CD14-positive monocyte (primary cell): ENCODE measurements around the gene QDPR. TPM values are rescaled to one million over a fixed set of nuclear protein-coding genes. Genes with fewer than 3 reads are reported as not detected.
A peak's percentile ranks its signal among the peaks of the same experiment; 100 is the strongest.

Experiments used
- DNase-seq, 3 donors: peaks; one replicate each; pipeline ENCODE4 v3.0.0-alpha.2; 2011 to 2022
- H2AFZ ChIP-seq: 2 replicates; pipeline ENCODE4 v1.6.0; 2012; ENCODE audit warnings: mild to moderate bottlenecking, low read depth, low read length, inconsistent platforms; ENCODE audit not compliant: insufficient read depth, poor library complexity, severe bottlenecking
- H3K27ac ChIP-seq, 2 donors: 1 replicate in 1 of 2; 2 replicates in 1 of 2; pipeline ENCODE4 v1.5.1; 2012 to 2013; ENCODE audit warnings: low read length in 2 of 2, control low read depth in 1 of 2, inconsistent platforms in 1 of 2, low read depth in 1 of 2, mild to moderate bottlenecking in 1 of 2
- H3K27me3 ChIP-seq, 2 donors: one replicate each; pipeline versions ENCODE4 v1.6.0 to v1.6.1; 2011 to 2013; ENCODE audit warnings: low read length in 2 of 2; ENCODE audit not compliant: control insufficient read depth in 2 of 2, insufficient read depth in 2 of 2
- H3K36me3 ChIP-seq, 2 donors: replicated peaks in 1 of 2; 1 replicate in 1 of 2; 2 replicates in 1 of 2; pipeline versions ENCODE4 v1.5.1 to v1.6.1; 2012 to 2013; ENCODE audit warnings: low read length in 2 of 2, control low read depth in 1 of 2, inconsistent platforms in 1 of 2, mild to moderate bottlenecking in 1 of 2; ENCODE audit not compliant: insufficient read depth in 2 of 2, control insufficient read depth in 1 of 2
- H3K4me1 ChIP-seq, 2 donors: 1 replicate in 1 of 2; 2 replicates in 1 of 2; pipeline versions ENCODE4 v1.5.1 to v1.6.1; 2012 to 2013; ENCODE audit warnings: low read length in 2 of 2, control low read depth in 1 of 2, inconsistent platforms in 1 of 2, mild to moderate bottlenecking in 1 of 2, moderate library complexity in 1 of 2; ENCODE audit not compliant: insufficient read depth in 2 of 2, control insufficient read depth in 1 of 2
- H3K4me2 ChIP-seq: replicated peaks from 2 replicates; pipeline ENCODE3; 2012; ENCODE audit warnings: low read length, moderate library complexity, mild to moderate bottlenecking; ENCODE audit not compliant: poor library complexity, severe bottlenecking; ENCODE audit errors: extremely low read depth
- H3K4me3 ChIP-seq, 3 experiments: fragments of 200-600 bp in 1 of 3; sonication (generic) in 1 of 3; replicated peaks in 1 of 3; 1 replicate in 2 of 3; 2 replicates in 1 of 3; pipeline ENCODE4 v1.5.1; 2011 to 2013; ENCODE audit warnings: low read length in 3 of 3, mild to moderate bottlenecking in 3 of 3, control low read depth in 2 of 3, low read depth in 2 of 3, inconsistent platforms in 1 of 3, moderate library complexity in 1 of 3
- H3K79me2 ChIP-seq: 2 replicates; pipeline ENCODE4 v1.6.0; 2012; ENCODE audit warnings: mild to moderate bottlenecking, control low read depth, inconsistent platforms, low read length, moderate library complexity; ENCODE audit not compliant: insufficient read depth
- H3K9ac ChIP-seq: 2 replicates; pipeline ENCODE4 v1.6.0; 2017; ENCODE audit warnings: low read length, mild to moderate bottlenecking; ENCODE audit not compliant: insufficient read depth, poor library complexity, severe bottlenecking
- H3K9me3 ChIP-seq, 2 donors: replicated peaks in 1 of 2; 1 replicate in 1 of 2; 2 replicates in 1 of 2; pipeline versions ENCODE4 v1.5.1 to v1.6.1; 2012 to 2013; ENCODE audit warnings: low read length in 2 of 2, control low read depth in 1 of 2; ENCODE audit not compliant: control insufficient read depth in 1 of 2, insufficient read depth in 1 of 2
- H4K20me1 ChIP-seq: 2 replicates; pipeline ENCODE4 v1.6.0; 2012; ENCODE audit warnings: mild to moderate bottlenecking, low read length, control low read depth, moderate library complexity; ENCODE audit not compliant: insufficient read depth
- H3K27ac Mint-ChIP-seq, 7 donors: one replicate each; pipeline ENCODE4 v1.8.0; 2020; ENCODE audit warnings: mild to moderate bottlenecking in 7 of 7, mixed read lengths in 7 of 7, moderate library complexity in 6 of 7, inconsistent platforms in 2 of 7
- H3K27me3 Mint-ChIP-seq, 3 donors: one replicate each; pipeline ENCODE4 v1.8.0; 2021 to 2022; ENCODE audit warnings: low read depth in 3 of 3, mild to moderate bottlenecking in 3 of 3, mixed read lengths in 3 of 3, moderate library complexity in 3 of 3, inconsistent platforms in 1 of 3
- H3K36me3 Mint-ChIP-seq, 2 donors: one replicate each; pipeline ENCODE4 v1.8.0; 2020; ENCODE audit warnings: mixed read lengths in 2 of 2, inconsistent platforms in 1 of 2, mild to moderate bottlenecking in 1 of 2
- H3K4me1 Mint-ChIP-seq: one replicate; pipeline ENCODE4 v1.8.0; 2020; ENCODE audit warnings: mild to moderate bottlenecking, mixed read lengths
- H3K4me3 Mint-ChIP-seq, 2 donors: one replicate each; pipeline ENCODE4 v1.8.0; 2020; ENCODE audit warnings: mild to moderate bottlenecking in 2 of 2, mixed read lengths in 2 of 2, moderate library complexity in 1 of 2
- H3K9me3 Mint-ChIP-seq, 7 donors: one replicate each; pipeline ENCODE4 v1.8.0; 2020 to 2022; ENCODE audit warnings: mixed read lengths in 7 of 7, mild to moderate bottlenecking in 6 of 7, moderate library complexity in 6 of 7, inconsistent platforms in 2 of 7
- WGBS: methylation state at CpG from one replicate; pipeline ENCODE4 v1.1.5; 2013; ENCODE audit warnings: missing lambda C conversion rate; ENCODE audit not compliant: insufficient coverage; 5-methylcytosine and 5-hydroxymethylcytosine counted together
- intact Hi-C, 2 donors: fragments of 100-400 bp; cut with micrococcal nuclease; formaldehyde crosslinking; loops; one replicate each; pipeline versions ENCODE4 v1.15.0 to v1.15.1; 2023
- polyA plus RNA-seq, 3 donors: library from polyadenylated mRNA; depleted of rRNA in 1 of 3; unstranded in 2 of 3; stranded (reverse) in 1 of 3; fragments of 300-500 nt in 2 of 3; fragments of >200 nt in 1 of 3; fragmentation: Illumina TruSeq in 2 of 3; gene quantifications; 1 replicate in 2 of 3; 2 replicates in 1 of 3; pipeline ENCODE4 v1.2.3, GENCODE V29; 2012 to 2021
- TF ChIP-seq, protein P1 (sequence below): fragments of 200-600 bp; IDR thresholded peaks from one replicate; pipeline ENCODE4 v1.8.0; 2022; ENCODE audit warnings: antibody characterized with exemption, mild to moderate bottlenecking

QDPR gene
- polyA plus RNA-seq, 3 donors, result 15.8 to 31.7 (median 27.7) TPM

GRCh38 chr4:17556498-17556897 is 44.6 kb upstream of the QDPR start:
- Histone ChIP-seq H3K4me2 (no peak overlapping the region), H3K79me2 (no peaks in the 10 kb centered on the region), H3K4me1 (no peaks in the 10 kb centered on the region), H3K9me3 (no peaks in the 10 kb centered on the region), H3K36me3 (no peaks in the 10 kb centered on the region), H3K27ac (no peak overlapping the region), H3K9ac (no peak overlapping the region), H3K27me3 (no peaks in the 10 kb centered on the region), H2AFZ (no peak overlapping the region), H3K4me3 (no peak overlapping the region), H4K20me1 (no peaks in the 10 kb centered on the region)
- H3K9me3 Mint-ChIP-seq, result no peaks in the 10 kb centered on the region
- H3K36me3 Mint-ChIP-seq, result no peaks in the 10 kb centered on the region
- TF ChIP-seq, protein P1, sequence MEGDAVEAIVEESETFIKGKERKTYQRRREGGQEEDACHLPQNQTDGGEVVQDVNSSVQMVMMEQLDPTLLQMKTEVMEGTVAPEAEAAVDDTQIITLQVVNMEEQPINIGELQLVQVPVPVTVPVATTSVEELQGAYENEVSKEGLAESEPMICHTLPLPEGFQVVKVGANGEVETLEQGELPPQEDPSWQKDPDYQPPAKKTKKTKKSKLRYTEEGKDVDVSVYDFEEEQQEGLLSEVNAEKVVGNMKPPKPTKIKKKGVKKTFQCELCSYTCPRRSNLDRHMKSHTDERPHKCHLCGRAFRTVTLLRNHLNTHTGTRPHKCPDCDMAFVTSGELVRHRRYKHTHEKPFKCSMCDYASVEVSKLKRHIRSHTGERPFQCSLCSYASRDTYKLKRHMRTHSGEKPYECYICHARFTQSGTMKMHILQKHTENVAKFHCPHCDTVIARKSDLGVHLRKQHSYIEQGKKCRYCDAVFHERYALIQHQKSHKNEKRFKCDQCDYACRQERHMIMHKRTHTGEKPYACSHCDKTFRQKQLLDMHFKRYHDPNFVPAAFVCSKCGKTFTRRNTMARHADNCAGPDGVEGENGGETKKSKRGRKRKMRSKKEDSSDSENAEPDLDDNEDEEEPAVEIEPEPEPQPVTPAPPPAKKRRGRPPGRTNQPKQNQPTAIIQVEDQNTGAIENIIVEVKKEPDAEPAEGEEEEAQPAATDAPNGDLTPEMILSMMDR, result no peak
- no peak overlapping the region for H3K4me3 Mint-ChIP-seq
- intact Hi-C loops, result no loop called here
- DNase-seq, result no peak
- H3K27me3 Mint-ChIP-seq, result peaks cover 8 to 14% (median 8%) of the 10 kb centered on the region in 3 donors
- H3K4me1 Mint-ChIP-seq, result no peaks in the 10 kb centered on the region
- peak overlapping the region in 1 of 7 donors; percentile 4 for H3K27ac Mint-ChIP-seq

GRCh38 chr4:17554568-17554967 is 42.7 kb upstream of the QDPR start:
- Histone ChIP-seq H3K9ac (no peak overlapping the region), H3K4me1 (no peaks in the 10 kb centered on the region), H3K4me3 (no peak overlapping the region), H3K27ac (no peak overlapping the region), H2AFZ (no peak overlapping the region), H4K20me1 (no peaks in the 10 kb centered on the region), H3K36me3 (no peaks in the 10 kb centered on the region), H3K27me3 (no peaks in the 10 kb centered on the region), H3K79me2 (no peaks in the 10 kb centered on the region), H3K4me2 (no peak overlapping the region), H3K9me3 (no peaks in the 10 kb centered on the region)
- no peaks in the 10 kb centered on the region for H3K9me3 Mint-ChIP-seq
- 96% methylated on average over 2 of the region's 4 CpGs for WGBS
- DNase-seq, result no peak
- no peaks in the 10 kb centered on the region for H3K4me1 Mint-ChIP-seq
- peaks cover 2 to 20% (median 15%) of the 10 kb centered on the region in 3 donors for H3K27me3 Mint-ChIP-seq
- no peak overlapping the region for H3K4me3 Mint-ChIP-seq
- H3K36me3 Mint-ChIP-seq, result no peaks in the 10 kb centered on the region
- TF ChIP-seq, protein P1, result no peak
- intact Hi-C loops, result no loop called here
- H3K27ac Mint-ChIP-seq, result no peak overlapping the region
